HL-60 (cell line): Measurements from ENCODE around the gene FOCAD.

ENCODE experiments used
- DNase-seq, 2 experiments: peaks; one replicate each; pipeline ENCODE4 v3.0.0-alpha.2; 2010 to 2020; ENCODE audit warnings: low read depth in 1 of 2, low spot score in 1 of 2
- H3K27ac ChIP-seq: fragments of 250-450 bp; sonication (Bioruptor Pico); replicated peaks from 2 replicates; pipeline ENCODE4 v1.5.1; 2020; ENCODE audit warnings: mild to moderate bottlenecking, moderate library complexity
- H3K27me3 ChIP-seq: fragments of 250-450 bp; sonication (Bioruptor Pico); 2 replicates; pipeline ENCODE4 v1.5.1; 2021; ENCODE audit warnings: mild to moderate bottlenecking, moderate library complexity; ENCODE audit not compliant: insufficient read depth, poor library complexity, severe bottlenecking
- H3K4me3 ChIP-seq: replicated peaks from 2 replicates; pipeline ENCODE4 v1.5.1; 2011; ENCODE audit warnings: mild to moderate bottlenecking, control low read depth, low read length; ENCODE audit not compliant: insufficient read depth
- GABPA ChIP-seq: IDR thresholded peaks from 2 replicates; pipeline ENCODE4 v1.6.1; 2012; ENCODE audit warnings: low read depth
- POLR2AphosphoS5 ChIP-seq: IDR thresholded peaks from 2 replicates; pipeline ENCODE4 v1.6.1; 2012; ENCODE audit warnings: low read depth
- REST ChIP-seq: IDR thresholded peaks from 2 replicates; pipeline ENCODE4 v1.6.1; 2012; ENCODE audit warnings: low read depth; ENCODE audit not compliant: insufficient replicate concordance
- SPI1 ChIP-seq: IDR thresholded peaks from 2 replicates; pipeline ENCODE4 v1.6.1; 2012; ENCODE audit warnings: low read depth, mild to moderate bottlenecking, borderline replicate concordance
- TF ChIP-seq, protein P1 (sequence below): IDR thresholded peaks from one replicate; pipeline ENCODE4 v1.5.1; 2011; ENCODE audit warnings: low read length, control low read depth, inconsistent platforms; ENCODE audit not compliant: insufficient read depth

Gene FOCAD

GRCh38 chr9:20728493-20729220 is 44.6 kb downstream of the FOCAD start:
- TF ChIP-seq POLR2AphosphoS5 (no peak), GABPA (no peak), SPI1 (no peak), REST (no peak)
- TF ChIP-seq, protein P1, sequence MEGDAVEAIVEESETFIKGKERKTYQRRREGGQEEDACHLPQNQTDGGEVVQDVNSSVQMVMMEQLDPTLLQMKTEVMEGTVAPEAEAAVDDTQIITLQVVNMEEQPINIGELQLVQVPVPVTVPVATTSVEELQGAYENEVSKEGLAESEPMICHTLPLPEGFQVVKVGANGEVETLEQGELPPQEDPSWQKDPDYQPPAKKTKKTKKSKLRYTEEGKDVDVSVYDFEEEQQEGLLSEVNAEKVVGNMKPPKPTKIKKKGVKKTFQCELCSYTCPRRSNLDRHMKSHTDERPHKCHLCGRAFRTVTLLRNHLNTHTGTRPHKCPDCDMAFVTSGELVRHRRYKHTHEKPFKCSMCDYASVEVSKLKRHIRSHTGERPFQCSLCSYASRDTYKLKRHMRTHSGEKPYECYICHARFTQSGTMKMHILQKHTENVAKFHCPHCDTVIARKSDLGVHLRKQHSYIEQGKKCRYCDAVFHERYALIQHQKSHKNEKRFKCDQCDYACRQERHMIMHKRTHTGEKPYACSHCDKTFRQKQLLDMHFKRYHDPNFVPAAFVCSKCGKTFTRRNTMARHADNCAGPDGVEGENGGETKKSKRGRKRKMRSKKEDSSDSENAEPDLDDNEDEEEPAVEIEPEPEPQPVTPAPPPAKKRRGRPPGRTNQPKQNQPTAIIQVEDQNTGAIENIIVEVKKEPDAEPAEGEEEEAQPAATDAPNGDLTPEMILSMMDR = no peak
- Histone ChIP-seq H3K27ac (no peak overlapping the region), H3K27me3 (no peaks in the 10 kb centered on the region), H3K4me3 (no peak overlapping the region)
- no peak for DNase-seq

GRCh38 chr9:20729523-20729922 is 45.5 kb downstream of the FOCAD start:
- no peak overlapping the region for H3K27ac ChIP-seq
- no peaks in the 10 kb centered on the region for H3K27me3 ChIP-seq
- no peak overlapping the region for H3K4me3 ChIP-seq
- TF ChIP-seq GABPA = no peak
- no peak for TF ChIP-seq SPI1
- no peak for TF ChIP-seq POLR2AphosphoS5
- TF ChIP-seq, protein P1 = no peak
- TF ChIP-seq REST = no peak
- no peak for DNase-seq

GRCh38 chr9:20732118-20732517 is 48.1 kb downstream of the FOCAD start:
- no peak for DNase-seq
- Histone ChIP-seq H3K27ac (no peak overlapping the region), H3K4me3 (no peak overlapping the region), H3K27me3 (no peaks in the 10 kb centered on the region)
- TF ChIP-seq GABPA = no peak
- TF ChIP-seq, protein P1 = no peak
- no peak for TF ChIP-seq SPI1
- no peak for TF ChIP-seq REST
